GM18519 (cell line): Measurements from ENCODE around the gene LIME1.

Source experiments
- ATAC-seq: cut with Tn5 transposase; IDR thresholded peaks from one replicate; pipeline ENCODE4 v1.9.1; 2021; ENCODE audit warnings: mild to moderate bottlenecking, moderate library complexity; ENCODE audit not compliant: unreplicated experiment, low FRiP score

The LIME1 gene

DNA sequence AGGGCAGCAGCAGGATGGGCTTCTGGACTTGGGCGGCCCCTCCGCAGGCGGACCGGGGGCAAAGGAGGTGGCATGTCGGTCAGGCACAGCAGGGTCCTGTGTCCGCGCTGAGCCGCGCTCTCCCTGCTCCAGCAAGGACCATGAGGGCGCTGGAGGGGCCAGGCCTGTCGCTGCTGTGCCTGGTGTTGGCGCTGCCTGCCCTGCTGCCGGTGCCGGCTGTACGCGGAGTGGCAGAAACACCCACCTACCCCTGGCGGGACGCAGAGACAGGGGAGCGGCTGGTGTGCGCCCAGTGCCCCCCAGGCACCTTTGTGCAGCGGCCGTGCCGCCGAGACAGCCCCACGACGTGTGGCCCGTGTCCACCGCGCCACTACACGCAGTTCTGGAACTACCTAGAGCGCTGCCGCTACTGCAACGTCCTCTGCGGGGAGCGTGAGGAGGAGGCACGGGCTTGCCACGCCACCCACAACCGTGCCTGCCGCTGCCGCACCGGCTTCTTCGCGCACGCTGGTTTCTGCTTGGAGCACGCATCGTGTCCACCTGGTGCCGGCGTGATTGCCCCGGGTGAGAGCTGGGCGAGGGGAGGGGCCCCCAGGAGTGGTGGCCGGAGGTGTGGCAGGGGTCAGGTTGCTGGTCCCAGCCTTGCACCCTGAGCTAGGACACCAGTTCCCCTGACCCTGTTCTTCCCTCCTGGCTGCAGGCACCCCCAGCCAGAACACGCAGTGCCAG, 39.7 kb upstream of the LIME1 start, which contains the start of gene TNFRSF6B:
TSS of gene TNFRSF6B (plus strand) at position 25 of the 729 bp plus-strand sequence. CDS start at position 141, 116 bp downstream.
- ATAC-seq, result no peak

DNA sequence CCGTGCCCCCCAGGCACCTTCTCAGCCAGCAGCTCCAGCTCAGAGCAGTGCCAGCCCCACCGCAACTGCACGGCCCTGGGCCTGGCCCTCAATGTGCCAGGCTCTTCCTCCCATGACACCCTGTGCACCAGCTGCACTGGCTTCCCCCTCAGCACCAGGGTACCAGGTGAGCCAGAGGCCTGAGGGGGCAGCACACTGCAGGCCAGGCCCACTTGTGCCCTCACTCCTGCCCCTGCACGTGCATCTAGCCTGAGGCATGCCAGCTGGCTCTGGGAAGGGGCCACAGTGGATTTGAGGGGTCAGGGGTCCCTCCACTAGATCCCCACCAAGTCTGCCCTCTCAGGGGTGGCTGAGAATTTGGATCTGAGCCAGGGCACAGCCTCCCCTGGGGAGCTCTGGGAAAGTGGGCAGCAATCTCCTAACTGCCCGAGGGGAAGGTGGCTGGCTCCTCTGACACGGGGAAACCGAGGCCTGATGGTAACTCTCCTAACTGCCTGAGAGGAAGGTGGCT, 39.1 kb upstream of the LIME1 start:
- no peak for ATAC-seq

DNA sequence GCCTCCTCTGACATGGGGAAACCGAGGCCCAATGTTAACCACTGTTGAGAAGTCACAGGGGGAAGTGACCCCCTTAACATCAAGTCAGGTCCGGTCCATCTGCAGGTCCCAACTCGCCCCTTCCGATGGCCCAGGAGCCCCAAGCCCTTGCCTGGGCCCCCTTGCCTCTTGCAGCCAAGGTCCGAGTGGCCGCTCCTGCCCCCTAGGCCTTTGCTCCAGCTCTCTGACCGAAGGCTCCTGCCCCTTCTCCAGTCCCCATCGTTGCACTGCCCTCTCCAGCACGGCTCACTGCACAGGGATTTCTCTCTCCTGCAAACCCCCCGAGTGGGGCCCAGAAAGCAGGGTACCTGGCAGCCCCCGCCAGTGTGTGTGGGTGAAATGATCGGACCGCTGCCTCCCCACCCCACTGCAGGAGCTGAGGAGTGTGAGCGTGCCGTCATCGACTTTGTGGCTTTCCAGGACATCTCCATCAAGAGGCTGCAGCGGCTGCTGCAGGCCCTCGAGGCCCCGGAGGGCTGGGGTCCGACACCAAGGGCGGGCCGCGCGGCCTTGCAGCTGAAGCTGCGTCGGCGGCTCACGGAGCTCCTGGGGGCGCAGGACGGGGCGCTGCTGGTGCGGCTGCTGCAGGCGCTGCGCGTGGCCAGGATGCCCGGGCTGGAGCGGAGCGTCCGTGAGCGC, 38.5 kb upstream of the LIME1 start:
- no peak for ATAC-seq

DNA sequence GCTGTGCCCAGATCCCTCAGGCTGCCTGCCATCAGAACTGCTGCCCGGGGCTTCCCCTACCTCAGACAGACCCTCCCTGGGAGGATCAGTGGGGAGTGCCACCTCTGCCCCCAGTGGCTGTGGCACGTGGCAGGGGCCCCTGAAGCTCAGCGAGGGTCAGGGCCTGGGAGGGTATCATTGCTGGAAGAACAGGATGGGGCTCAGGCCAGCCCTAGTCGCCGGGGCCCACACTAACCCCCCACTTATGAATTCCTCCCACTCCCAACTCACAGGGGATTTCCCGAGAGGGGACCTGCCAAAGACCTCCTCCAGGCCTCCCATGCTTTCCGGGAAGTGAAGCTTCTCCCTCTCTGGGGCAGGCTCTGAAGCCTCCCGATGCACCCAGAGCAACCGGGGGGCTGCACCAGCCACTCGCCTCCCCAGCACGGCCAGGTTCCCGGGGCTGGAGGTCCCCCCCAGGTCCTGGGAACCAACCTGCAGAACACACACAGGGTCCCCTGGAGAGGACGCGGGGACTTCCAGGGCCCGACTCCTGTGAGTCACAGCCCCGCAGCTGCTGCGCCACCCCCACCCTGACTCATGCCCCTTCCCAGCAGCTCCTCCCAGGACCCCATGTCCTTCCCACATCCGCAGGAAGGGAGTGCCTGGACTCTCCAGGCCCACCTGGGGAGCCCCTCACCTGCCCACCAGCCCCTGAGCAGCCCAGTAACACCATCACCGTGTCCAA, 37.6 kb upstream of the LIME1 start:
- ATAC-seq, result no peak

DNA sequence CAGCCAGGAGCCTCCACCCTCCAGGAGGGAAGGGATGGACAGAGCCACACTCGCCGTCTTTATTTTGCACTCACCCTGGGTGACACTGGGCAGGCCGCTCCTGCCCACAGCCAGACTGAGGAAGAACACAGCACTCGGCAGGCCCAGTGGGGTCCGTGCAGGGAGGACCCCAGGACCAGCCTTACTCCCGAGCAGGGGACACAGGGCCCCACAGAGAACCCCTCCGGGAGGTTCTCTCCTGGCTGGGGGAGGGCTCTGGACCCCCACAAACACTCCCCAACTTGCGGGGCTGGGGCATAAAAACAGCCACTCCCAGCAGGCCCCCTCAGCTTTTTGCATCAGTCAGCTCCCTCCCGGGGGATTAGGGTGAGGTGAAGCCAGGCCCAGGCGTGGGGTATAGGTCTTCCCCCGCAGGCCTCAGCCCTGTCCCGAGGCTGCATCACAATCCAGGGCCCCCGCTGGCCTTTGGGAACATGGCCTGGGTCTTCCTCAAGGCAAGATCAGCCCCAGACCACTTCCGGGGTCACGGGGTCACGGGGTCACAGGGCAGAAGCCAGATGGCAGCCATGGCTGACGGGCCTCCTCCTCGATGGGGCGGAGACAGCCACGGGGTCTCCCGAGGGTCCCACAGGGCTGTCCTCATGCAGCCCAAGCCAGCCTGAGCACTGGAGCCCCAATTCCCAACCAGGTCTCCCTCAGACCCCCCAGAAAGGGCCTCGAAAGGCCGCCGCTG, 36.8 kb upstream of the LIME1 start:
- no peak for ATAC-seq

DNA sequence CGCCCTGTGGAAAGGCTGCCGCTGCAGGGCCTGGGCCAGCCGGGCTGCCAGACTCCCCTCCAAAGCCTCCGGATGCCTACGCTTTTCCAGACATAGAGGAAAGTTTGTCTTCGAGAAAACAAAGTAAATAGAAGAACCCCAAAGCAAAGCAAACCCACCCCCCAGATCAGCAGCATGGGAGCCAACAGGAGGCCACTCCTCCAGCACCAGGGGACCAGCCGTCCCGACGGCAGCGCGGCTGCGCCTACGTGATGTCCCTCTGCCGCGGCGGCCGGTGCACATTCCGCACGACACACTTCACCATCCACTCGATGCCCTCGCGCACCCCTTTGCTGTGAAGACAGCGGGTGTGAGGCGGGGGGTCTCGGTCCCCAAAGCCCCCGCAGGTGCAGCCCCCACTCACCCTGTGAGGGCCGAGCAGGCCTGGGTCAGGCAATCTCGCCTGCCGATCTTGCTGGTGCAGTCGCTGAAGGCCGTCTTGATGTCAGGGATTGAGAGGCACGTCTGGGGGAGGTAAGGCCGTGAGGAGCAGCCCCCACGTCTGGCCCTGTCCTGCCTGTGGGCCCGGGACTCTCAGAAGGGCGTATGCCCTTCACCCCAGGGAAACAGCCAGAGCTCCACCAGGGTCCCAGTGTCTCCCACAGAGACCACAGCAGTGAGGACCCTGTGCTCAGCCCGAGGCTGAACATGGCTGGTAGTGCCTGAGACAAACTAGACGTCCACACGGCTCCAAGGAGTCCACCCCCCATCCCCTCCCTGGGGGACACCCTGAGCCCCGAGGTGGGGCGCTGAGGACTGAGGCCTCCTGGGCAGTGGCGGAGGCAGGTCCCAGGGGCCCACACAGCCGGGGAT, 36.0 kb upstream of the LIME1 start:
- ATAC-seq, result no peak

DNA sequence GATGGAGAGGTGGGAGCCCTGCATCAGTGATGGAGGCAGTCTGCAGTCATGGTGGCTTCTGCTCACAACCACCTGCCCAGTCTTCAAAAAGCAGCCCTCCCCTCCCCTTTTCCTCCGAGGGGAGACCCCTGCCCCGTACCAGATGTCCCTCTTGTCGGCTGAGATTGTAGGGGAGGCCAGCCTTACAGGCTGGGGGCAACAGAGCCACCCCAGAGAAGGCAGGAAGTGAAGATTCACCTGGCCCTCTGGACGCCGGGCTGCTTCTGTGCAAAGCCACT, 35.5 kb upstream of the LIME1 start:
- no peak for ATAC-seq

DNA sequence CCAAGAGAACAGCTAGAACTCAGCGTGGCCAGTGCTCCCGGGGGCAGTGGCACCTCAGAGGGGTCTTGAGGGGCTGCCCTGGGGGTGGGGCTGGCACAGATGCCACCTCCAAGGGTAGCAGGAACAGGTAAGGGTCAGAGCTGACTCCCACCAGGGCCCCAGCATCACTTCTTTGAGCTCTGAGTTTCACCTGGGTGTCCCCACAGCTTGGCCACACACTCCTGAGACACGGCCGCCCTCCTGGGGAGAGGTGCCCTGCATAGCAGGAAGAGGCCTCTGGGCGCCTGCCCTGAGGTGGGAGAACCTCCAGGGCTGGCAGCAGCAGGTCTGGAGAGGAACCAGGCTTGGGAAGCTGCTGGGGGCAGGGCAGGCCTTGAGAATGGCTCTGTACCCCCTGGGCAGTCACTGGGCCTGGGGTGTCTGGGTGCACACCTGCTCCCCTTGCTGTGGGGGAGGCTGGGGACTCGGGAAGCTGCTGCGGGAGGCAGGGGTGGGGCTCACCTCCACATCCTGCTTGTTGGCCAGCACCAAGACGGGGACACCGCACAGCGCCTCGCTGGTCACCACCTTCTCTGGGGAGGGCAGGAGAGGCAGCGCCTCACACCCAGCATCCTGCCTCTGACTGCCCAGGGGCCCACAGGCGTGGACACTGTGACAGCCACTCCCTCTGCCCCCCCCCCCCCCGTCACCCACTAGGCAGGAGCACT, 35.0 kb upstream of the LIME1 start:
- no peak for ATAC-seq

DNA sequence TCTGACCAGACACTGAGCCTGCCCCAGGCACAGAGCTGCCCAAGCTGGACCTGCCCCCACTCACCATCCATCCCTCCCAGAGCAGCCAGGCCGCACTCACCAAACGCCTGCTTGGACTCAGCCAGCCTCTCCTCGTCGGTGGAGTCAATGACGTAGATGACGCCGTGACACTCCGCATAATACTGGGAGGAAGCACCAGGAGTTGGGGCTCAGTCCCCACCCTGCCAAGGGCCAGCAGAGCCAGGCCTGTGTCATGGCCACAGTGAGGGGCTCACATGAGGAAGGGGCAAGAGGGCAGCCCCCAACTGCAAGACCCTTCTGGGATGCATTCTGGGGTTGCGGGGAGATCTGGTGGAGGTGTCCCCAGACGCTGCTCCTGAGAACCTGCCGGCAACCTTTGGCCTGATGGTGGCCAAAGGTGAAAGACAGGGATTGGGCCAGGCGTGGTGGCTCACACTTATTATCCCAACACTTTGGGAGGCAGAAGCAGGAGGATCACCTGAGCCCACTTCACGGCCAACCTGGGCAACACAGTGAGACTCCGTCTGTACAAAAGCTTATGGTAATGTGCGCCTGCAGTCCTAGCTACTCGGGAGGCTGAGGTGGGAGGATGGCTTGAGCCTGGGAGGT, 34.3 kb upstream of the LIME1 start:
- no peak for ATAC-seq

DNA sequence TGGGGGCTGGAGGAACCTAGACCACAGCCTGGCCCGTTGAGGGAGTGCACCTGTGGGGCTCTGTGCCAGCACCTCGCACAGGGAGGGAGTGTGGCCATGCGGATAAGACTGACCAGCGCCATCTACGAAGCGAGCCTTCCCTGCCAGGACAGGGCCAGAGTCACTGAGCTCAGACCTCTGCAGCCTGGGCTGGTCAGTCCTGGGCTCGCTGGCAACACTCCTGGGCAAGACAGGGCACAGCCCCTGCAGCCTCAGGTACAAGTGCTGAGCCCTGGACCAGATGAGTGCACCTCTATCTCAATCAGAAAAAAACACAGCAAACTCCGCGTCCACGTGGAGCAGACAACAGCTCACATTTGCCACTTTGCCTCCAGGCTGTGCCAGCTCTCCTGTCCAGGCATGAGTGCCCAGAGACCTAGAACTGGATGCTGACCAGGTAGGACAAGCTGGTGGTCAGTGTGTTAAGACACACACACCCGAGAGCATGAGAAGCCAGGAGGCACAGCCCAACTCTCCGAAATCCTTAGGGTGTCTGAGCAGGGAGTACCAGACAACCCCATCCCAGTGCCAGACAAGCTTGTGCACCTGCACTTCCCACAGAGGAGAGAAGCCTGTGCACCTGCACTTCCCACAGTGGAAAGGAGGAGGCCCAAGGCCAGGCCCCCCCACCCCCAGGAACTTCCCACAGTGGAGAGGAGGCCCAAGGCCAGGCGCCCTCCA, 33.6 kb upstream of the LIME1 start:
- ATAC-seq, result no peak

DNA sequence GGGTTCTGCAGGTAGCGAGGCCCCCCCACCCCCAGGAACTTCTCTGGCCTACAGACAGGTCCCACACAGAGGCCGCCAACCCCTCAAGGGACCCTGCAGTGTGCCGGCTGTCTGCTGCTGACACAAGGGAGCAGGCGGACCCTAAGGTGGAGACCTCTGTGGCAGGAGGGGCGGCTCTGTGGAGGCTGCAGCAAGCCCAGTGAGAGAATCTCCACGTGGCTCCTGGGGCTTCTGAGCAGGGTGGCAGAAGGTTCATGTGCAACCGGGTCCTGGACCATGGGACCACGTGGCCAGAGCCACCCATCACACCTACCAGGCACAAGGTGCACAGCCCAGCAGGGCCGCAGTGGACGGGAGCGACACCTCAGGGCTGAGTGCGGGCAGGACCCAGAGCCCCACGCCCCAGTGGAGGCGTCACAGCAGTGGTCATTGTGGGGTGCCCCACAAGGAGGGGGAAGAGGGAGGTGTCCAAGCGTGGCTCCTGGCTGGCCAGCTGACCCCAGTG, 32.9 kb upstream of the LIME1 start:
- ATAC-seq, result no peak

DNA sequence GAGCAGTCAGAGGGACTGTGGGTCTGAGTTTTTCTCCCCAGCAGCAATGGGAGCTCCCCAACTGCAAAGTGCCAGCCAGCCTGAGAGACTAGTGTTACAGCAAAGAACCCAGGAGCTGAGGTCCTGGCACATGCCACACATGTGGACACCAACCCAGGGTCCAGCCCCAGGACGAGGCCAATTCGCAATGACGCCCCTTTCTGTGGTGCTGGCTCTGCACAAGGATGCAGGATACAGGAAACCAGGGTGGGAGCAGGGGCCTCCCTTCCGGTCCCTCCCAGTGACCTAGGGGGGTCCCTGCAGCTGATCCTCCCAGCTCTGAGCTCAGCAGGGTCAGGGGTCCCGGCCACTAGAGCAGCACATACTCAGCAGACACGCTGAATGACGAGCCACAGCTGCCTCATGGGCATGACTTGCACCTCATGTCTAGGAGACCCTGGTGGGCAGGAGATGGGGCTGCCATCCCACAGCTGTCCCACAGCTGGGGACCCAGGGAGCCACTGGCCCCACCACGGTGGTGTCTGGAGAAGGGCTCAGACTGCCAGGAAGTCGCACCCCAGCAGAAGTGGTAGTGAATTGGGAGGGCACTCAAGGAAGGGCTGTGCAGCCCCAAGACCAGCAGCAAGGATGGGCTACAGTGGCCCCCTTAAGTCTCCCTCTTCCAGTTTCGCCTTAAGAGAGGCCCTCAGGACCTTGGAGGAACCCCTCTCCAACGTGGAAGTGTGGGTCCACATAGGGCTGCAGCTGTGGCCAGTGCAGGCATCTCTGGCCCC, 32.3 kb upstream of the LIME1 start:
- ATAC-seq, result no peak

DNA sequence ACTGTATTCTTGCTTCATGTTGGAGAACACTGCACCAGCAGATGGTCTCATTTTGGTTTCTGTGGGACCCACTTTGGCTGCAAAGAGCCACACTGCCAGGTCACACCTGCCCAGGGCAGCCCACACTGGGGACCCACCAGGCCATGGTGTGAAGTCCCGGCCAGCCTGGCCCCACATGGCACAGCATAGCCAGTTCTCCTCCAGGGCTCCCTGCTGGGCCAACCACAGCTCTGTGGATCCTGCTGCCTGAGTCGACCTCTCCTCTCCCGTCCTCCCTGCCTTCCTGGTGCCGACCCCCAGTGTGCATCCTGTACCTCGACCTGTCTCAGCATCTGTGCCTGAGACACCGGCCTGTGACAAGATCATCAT, 31.7 kb upstream of the LIME1 start:
- no peak for ATAC-seq

DNA sequence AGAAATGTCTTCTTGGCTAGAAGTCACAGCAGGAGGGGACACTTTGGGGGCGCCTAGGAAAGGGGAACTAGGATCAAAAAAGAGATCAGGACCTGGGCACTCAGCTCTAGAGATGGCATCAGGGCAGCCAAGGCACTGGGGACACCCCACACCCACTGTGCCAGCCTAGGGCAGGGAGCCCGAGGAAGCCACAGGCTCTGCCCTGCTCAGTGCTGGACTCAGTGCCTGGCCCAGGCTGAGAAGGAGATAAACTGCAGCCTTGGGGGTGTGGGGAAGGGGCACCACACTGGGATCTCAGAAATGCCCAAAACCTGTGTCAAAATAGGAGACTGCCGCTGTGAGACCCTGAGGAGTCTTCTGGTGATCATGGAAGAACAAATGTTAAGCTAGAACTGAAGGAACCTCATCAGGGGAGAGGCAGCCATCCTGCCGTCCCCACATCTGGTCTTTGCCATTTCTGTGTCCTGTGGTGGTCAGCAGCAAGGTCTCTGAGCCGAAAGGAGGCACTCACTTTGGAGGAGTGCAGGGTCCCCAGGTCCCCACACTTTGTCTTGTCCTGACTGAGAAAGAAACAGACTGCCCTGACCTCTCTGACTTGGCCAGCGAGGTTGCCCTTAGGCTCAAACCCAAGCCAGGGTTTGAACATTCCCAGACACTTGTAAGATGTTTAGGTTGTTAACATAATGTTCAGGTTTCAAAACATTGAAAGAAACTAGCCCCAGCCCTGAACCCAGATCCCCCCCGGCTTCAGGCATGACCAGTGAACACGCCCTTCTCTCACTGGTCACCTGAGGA, 31.0 kb upstream of the LIME1 start:
- no peak for ATAC-seq

DNA sequence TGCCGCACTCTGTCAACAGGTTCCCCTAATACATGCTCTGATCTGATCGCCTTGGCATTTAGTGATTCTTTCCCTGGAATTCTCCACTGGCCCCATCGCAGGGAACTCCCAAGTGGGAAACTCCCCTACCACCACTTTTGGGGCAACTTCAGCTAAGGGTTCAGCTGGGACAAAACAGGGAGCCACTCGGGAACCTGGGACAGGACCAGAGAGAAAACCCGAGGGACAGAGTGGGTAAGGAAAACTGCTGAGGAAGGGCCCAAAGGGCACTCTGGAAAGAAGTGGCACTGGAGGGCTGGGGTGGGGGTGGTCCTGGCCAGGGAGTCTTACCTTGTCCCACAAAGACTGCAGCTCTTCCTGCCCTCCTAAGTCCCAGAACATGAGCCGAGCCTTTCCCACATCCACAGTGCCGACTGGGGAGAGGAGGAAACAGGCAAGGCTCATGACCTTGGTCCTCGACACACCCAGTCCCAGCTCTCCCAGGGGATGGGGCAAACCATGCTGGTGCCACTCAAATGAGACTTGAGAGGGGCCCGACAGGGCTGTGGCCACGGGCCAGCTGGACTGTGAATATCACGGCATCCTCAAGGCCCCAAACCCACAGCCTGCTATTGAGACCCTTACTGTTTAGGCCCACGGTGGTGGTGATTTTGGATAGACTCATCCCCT, 30.3 kb upstream of the LIME1 start:
- no peak for ATAC-seq
